Heart left ventricle (tissue), 16 donors: ENCODE results near the gene ADGRD1. TPM values are rescaled to one million over a fixed set of nuclear protein-coding genes. Genes with fewer than 3 reads are reported as not detected.

Source experiments
- ATAC-seq, 4 donors: fragments of 200-7000 bp; cut with Tn5 transposase; one replicate each; pipeline ENCODE4 v1.9.1; 2020 to 2022; ENCODE audit warnings: moderate library complexity in 4 of 4, mild to moderate bottlenecking in 3 of 4, moderate number of reproducible peaks in 1 of 4
- DNase-seq, 5 donors: peaks; one replicate each; pipeline ENCODE4 v3.0.0-alpha.2; 2020
- H3K27ac ChIP-seq, 12 donors: fragments of 200-600 bp; sonication (generic) in 4 of 12; one replicate each; pipeline versions ENCODE4 v1.5.0 to v1.8.0; 2016 to 2022; ENCODE audit warnings: mild to moderate bottlenecking in 2 of 12
- H3K27me3 ChIP-seq, 9 donors: fragments of 200-600 bp; sonication (generic) in 2 of 9; one replicate each; pipeline versions ENCODE4 v1.5.1 to v1.8.0; 2016 to 2022; ENCODE audit warnings: mild to moderate bottlenecking in 3 of 9
- H3K36me3 ChIP-seq, 9 donors: fragments of 200-600 bp; sonication (generic) in 2 of 9; one replicate each; pipeline versions ENCODE4 v1.5.0 to v1.8.0; 2018 to 2022; ENCODE audit warnings: mild to moderate bottlenecking in 2 of 9
- H3K4me1 ChIP-seq, 12 donors: fragments of 200-600 bp; sonication (generic) in 4 of 12; one replicate each; pipeline versions ENCODE4 v1.5.0 to v1.8.0; 2016 to 2022; ENCODE audit warnings: mild to moderate bottlenecking in 3 of 12
- H3K4me3 ChIP-seq, 12 donors: fragments of 200-600 bp; sonication (generic) in 4 of 12; one replicate each; pipeline versions ENCODE4 v1.5.0 to v1.8.0; 2017 to 2022; ENCODE audit warnings: mild to moderate bottlenecking in 9 of 12, moderate library complexity in 4 of 12
- H3K9me3 ChIP-seq, 12 donors: fragments of 200-600 bp; sonication (generic) in 4 of 12; one replicate each; pipeline versions ENCODE4 v1.5.0 to v1.8.0; 2016 to 2022; ENCODE audit warnings: mild to moderate bottlenecking in 1 of 12
- POLR2A ChIP-seq, 2 donors: fragments of 450-650 bp; IDR thresholded peaks; one replicate each; pipeline ENCODE4 v1.6.1; 2017; ENCODE audit warnings: antibody characterized with exemption in 2 of 2, mild to moderate bottlenecking in 2 of 2, moderate library complexity in 2 of 2
- WGBS, 4 donors: extraction: QIAGEN DNeasy Blood & Tissue Kit in 2 of 4; methylation state at CpG; one replicate each; pipeline versions ENCODE4 v1.1.5 to v1.1.7; 2013 to 2018; 5-methylcytosine and 5-hydroxymethylcytosine counted together
- intact Hi-C, 10 donors: fragments of 100-400 bp; cut with DNase I; formaldehyde crosslinking; loops; one replicate each; pipeline versions ENCODE4 v1.11.1 to v1.14.2; 2022
- polyA plus RNA-seq, 2 donors: library from polyadenylated mRNA; stranded (reverse); fragments of 200-250 nt; gene quantifications; one replicate each; pipeline ENCODE4 v1.2.3, GENCODE V29; 2013
- total RNA-seq, 9 donors: library from RNA; depleted of rRNA in 2 of 9; stranded (reverse); fragments of >200 nt in 2 of 9; fragmentation: NEBNext Ultra II Directional in 3 of 9; extraction: Animal tissue kit (Norgen Biotek cat#: 25700) in 3 of 9; gene quantifications; one replicate each; pipeline versions ENCODE4 v1.1.0 to v1.2.4, GENCODE V29; 2016 to 2023
- TF ChIP-seq, protein P1 (sequence below), 12 donors: fragments of 200-600 bp; sonication (generic) in 4 of 12; IDR thresholded peaks; one replicate each; pipeline versions ENCODE4 v1.5.0 to v1.8.0; 2018 to 2022; ENCODE audit warnings: antibody characterized with exemption in 12 of 12, mild to moderate bottlenecking in 5 of 12
- donor health status: ischemic (EF 13 %, LVEDD 7.1; RV severe dilation, severe dysfunction).
- donor health status: healthy with polysubstance abuse.
- donor health status: DM: no; HTN: yes; CAD: no.
- donor health status: DM: no; HTN: no; CAD: no.
- donor health status: ischemic (EF 25% LVEDD 6.9; RV normal size, moderate dysfunction).
- donor health status: ischemic (EF 25% LVEDD 5.7; RV mildly dilated, moderate dysfunction).
- donor health status: healthy.
- donor health status: DM: yes; HTN: yes; CAD: no.
- donor health status: ischemic (EF 35%, LVEDD 5.7; RV mildly dilated, moderate dysfunction).
- donor health status: nonischemic (EF 11% LVEDD 7.7; RV severe dilation, severe dysfunction).
- donor health status: DM: yes; HTN: yes; CAD: no.
- donor health status: PGD.
- donor health status: ischemic (EF 29% LVEDD 5.4; RV normal size, mild dysfunction).
- donor health status: nonischemic (EF 23%, LVEDD 6.1; RV moderate dilation, normal function).

The ADGRD1 gene
- total and polyA plus RNA-seq, 11 donors, result 22.7 to 109 (median 66.3) TPM

DNA sequence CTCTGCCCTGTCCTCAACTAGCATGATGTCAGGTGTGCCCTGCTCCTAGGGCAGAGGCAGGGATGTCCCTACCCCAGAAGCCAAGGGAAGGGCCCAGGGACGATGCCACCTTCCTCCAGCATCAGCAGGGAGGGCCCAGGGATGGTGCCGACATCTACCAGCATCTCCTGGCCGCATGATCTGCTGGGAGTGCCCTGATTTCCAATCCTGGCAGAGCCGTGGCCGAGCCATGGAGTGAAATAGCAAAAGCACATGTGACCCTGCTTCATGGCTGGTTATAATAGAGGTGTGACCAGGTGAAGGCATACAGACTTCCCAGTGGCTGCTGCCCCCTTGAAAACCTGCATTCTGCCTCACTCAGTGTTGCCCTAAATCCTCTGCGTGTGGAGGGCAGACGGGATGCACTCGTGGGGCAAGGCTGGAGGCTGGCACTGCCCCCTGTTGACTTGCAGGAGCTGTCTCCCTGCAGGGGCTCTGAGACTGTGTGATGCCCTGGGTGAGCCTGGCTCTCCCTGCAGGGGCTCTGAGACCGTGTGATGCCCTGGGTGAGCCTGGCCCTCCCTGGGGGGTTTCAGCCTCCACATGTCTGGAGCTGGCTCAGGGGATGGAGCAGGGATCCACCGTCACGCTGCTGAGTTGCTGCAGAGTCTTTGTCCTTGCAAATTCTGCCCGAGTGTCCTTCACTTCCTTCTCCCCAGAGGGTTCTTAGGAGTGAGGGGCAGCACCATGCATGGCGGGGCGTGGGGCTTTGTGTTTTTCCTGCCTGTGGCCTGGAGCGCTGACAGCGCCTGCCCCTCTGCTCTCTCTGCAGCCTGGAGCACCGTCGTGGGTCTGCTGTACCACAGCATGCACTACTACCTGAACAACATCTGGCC is 51.7 kb downstream of the ADGRD1 start:
- intact Hi-C loops, result loop anchor here in 2 of 10 donors (2.0 to 10.0 kb wide), 2 partner anchors 45 to 91 kb away; no protein-coding TSS in a partner anchor
- peaks cover 0 to 36% (median 7%) of the 10 kb centered on the region in 9 donors for H3K36me3 ChIP-seq
- TF ChIP-seq, protein P1, sequence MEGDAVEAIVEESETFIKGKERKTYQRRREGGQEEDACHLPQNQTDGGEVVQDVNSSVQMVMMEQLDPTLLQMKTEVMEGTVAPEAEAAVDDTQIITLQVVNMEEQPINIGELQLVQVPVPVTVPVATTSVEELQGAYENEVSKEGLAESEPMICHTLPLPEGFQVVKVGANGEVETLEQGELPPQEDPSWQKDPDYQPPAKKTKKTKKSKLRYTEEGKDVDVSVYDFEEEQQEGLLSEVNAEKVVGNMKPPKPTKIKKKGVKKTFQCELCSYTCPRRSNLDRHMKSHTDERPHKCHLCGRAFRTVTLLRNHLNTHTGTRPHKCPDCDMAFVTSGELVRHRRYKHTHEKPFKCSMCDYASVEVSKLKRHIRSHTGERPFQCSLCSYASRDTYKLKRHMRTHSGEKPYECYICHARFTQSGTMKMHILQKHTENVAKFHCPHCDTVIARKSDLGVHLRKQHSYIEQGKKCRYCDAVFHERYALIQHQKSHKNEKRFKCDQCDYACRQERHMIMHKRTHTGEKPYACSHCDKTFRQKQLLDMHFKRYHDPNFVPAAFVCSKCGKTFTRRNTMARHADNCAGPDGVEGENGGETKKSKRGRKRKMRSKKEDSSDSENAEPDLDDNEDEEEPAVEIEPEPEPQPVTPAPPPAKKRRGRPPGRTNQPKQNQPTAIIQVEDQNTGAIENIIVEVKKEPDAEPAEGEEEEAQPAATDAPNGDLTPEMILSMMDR (IDR thresholded peaks at IDR 0.05), result no peak
- TF ChIP-seq POLR2A (IDR thresholded peaks at IDR 0.05), result no peak
- H3K9me3 ChIP-seq, result peaks cover 0 to 7% (median 0%) of the 10 kb centered on the region in 12 donors
- no peaks in the 10 kb centered on the region for H3K27me3 ChIP-seq
- DNase-seq (no peak), ATAC-seq (no peak)
- H3K4me1 ChIP-seq, result peaks cover 0 to 45% (median 17%) of the 10 kb centered on the region in 12 donors
- peak overlapping the region in 1 of 12 donors; percentile 80 for H3K27ac ChIP-seq
- H3K4me3 ChIP-seq, result no peak overlapping the region
- WGBS, 4 donors, result 70 to 84% (median 82%) methylated on average over 11 to 18 of the region's 18 CpGs

DNA sequence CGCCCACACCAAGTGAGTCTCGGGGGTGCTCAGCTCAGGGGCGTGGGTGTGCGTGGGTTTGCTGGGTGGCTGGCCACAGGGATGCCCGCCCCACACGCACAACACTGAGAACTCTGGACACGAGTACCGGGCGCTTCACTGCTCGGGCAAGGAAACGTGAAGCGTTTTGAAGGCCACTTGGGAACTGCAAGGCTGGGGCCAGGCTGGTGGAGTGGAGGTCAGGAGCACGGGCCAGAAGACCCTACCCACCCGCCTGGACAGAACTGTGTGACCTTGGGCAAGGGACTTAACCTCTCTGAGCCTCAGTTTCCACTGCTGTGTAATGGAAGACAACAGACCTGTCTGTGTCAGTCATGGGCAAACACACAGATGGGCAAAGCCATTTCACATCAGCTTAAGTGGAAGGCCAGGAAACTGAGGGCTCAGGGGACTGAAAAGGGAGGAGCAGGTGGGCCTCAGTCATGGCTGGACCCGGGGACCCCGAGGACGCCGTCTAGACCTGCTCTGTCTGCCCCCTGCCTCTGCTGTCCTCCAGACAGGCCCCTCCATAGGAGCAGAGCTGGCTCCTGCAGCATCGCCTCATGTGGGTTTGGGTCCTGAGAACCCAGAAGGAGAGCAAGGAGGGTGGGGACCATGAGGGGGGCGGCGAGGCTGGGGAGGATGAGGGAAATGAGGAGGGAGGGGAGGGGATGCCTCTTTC is 52.5 kb downstream of the ADGRD1 start:
- Histone ChIP-seq H3K27ac (peak overlapping the region in 4 of 12 donors; percentile 63 to 80 (median 74)), H3K9me3 (peaks cover 0 to 5% (median 0%) of the 10 kb centered on the region in 12 donors), H3K4me3 (no peak overlapping the region), H3K27me3 (no peaks in the 10 kb centered on the region), H3K36me3 (peaks cover 0 to 39% (median 6%) of the 10 kb centered on the region in 9 donors), H3K4me1 (peaks cover 0 to 45% (median 17%) of the 10 kb centered on the region in 12 donors)
- WGBS, 4 donors, result 88 to 91% (median 90%) methylated on average over 20 to 21 of the region's 21 CpGs
- DNase-seq (no peak), ATAC-seq (no peak)
- intact Hi-C loops, result loop anchor here in 2 of 10 donors (2.0 to 10.0 kb wide), 2 partner anchors 45 to 91 kb away; no protein-coding TSS in a partner anchor
- TF ChIP-seq, protein P1 (IDR thresholded peaks at IDR 0.05), result no peak
- no peak for TF ChIP-seq POLR2A (IDR thresholded peaks at IDR 0.05)

DNA sequence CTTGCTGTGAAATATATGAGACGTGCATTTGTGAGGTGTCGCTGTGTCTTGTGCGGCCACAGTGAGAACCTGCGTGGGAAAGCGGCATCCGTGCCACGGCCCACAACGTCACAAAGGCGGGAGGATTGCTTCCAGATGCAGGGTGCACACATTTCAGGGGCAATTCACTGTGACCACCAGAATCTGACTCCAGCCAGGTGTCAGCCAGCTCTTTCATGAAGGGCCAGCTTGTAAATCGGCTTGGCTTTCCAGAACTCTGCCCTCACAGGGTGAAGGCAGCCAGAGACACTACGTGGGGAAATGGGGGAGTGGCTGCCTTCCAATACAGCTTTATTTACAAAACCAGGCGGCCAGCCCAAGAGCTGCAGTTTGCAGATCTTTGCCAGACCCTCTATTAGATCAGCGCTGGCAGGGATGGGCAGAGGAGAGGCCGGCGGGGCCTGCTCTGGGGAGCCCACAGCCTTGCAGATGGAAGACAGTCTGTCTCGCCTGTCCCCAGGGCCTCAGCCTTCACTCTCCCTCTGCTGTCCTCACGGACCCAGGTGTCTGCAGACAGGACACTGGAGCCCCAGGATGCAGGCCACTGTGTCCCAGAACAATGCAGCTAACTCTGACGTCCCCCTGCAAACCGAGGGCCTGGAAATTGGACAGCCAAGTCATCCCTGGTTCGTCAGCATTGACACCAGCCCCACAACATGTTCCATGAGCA is 53.5 kb downstream of the ADGRD1 start:
- ATAC-seq, result peak; percentile 69 to 87 (median 86)
- TF ChIP-seq, protein P1 (IDR thresholded peaks at IDR 0.05), result no peak
- no peak for TF ChIP-seq POLR2A (IDR thresholded peaks at IDR 0.05)
- H3K4me3 ChIP-seq, result no peak overlapping the region
- peaks cover 0 to 46% (median 3%) of the 10 kb centered on the region in 9 donors for H3K36me3 ChIP-seq
- peak overlapping the region in 11 of 12 donors; percentile 27 to 80 (median 63) for H3K27ac ChIP-seq
- no peaks in the 10 kb centered on the region for H3K27me3 ChIP-seq
- H3K4me1 ChIP-seq, result peaks cover 0 to 40% (median 16%) of the 10 kb centered on the region in 12 donors
- WGBS, 4 donors, result 50 to 53% (median 52%) methylated on average over 16 to 20 of the region's 20 CpGs
- H3K9me3 ChIP-seq, result no peaks in the 10 kb centered on the region
- peak in 4 of 5 donors; percentile 57 to 86 (median 70) for DNase-seq
- intact Hi-C loops, result loop anchor here in 2 of 10 donors (2.0 to 10.0 kb wide), 2 partner anchors 46 to 92 kb away; no protein-coding TSS in a partner anchor
